ENCODE results near the gene KRT222.

KRT222 gene

GRCh38 chr17:40625311-40625710, 39.7 kb downstream of the KRT222 start:
- H3K4me1 ChIP-seq (ENCODE audit: control insufficient read depth, insufficient read depth, low read length): no peaks in the 10 kb centered on the region
- no peak for DNase-seq (ENCODE audit: low read depth)
- H3K27me3 ChIP-seq (replicated peaks; ENCODE audit: control insufficient read depth, insufficient read depth, low read length): no peaks in the 10 kb centered on the region
- H3K9ac ChIP-seq (ENCODE audit: low read length): no peak overlapping the region
- H3K9me3 ChIP-seq (ENCODE audit: control insufficient read depth, low read length): no peaks in the 10 kb centered on the region
- H3K36me3 ChIP-seq (ENCODE audit: control insufficient read depth, insufficient read depth, low read length, severe bottlenecking): peaks cover 32% of the 10 kb centered on the region
- no peak overlapping the region for H3K4me3 ChIP-seq (ENCODE audit: low read length)

DNA sequence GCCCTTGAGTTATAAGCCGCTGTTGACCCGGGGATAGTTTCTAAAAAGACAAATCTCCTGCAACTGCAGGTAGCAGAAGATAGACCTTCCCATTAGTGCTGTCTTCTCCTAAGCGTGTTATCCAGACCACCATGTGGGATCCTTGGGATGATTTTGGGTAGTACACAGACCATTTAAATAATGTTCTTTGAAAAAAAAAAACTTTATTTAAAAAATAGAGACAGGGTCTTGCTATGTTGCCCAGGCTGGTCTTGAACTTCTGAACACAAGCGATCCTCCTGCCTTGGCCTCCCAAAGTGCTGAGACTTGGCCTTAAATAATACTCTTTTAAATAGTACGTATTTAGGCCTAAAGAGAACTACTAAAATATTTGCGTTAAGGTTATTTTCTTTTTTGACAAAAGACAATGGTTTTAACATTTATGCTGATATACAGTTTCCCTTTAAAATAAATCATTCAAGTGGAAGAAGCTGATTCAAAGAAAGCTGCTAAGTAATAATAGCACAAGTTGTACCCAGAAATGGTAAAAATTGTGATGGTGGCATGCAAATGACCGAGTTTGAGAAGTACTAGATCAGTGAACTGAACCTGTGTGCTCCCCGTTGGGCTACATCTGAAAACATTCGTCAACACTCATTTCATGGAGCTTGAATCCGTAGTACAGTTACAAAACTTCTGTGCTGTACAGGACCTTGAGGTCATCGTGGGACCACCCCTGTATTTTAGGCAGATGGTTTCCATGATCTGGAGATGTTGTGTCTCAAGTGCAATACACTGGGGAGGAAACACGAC, 41.4 kb downstream of the KRT222 start:
- no peak for DNase-seq (ENCODE audit: low read depth)
- H3K4me3 ChIP-seq (ENCODE audit: low read length): no peak overlapping the region
- peaks cover 15% of the 10 kb centered on the region for H3K36me3 ChIP-seq (ENCODE audit: control insufficient read depth, insufficient read depth, low read length, severe bottlenecking)
- no peaks in the 10 kb centered on the region for H3K9me3 ChIP-seq (ENCODE audit: control insufficient read depth, low read length)
- no peaks in the 10 kb centered on the region for H3K4me1 ChIP-seq (ENCODE audit: control insufficient read depth, insufficient read depth, low read length)
- peaks cover 5% of the 10 kb centered on the region for H3K27me3 ChIP-seq (replicated peaks; ENCODE audit: control insufficient read depth, insufficient read depth, low read length)
- H3K9ac ChIP-seq (ENCODE audit: low read length): no peak overlapping the region

GRCh38 chr17:40622509-40622928, 42.5 kb downstream of the KRT222 start:
- H3K4me1 ChIP-seq (ENCODE audit: control insufficient read depth, insufficient read depth, low read length): peaks cover 6% of the 10 kb centered on the region
- no peak for DNase-seq (ENCODE audit: low read depth)
- peaks cover 5% of the 10 kb centered on the region for H3K27me3 ChIP-seq (replicated peaks; ENCODE audit: control insufficient read depth, insufficient read depth, low read length)
- no peak overlapping the region for H3K4me3 ChIP-seq (ENCODE audit: low read length)
- peaks cover 5% of the 10 kb centered on the region for H3K36me3 ChIP-seq (ENCODE audit: control insufficient read depth, insufficient read depth, low read length, severe bottlenecking)
- H3K9me3 ChIP-seq (ENCODE audit: control insufficient read depth, low read length): no peaks in the 10 kb centered on the region
- H3K9ac ChIP-seq (ENCODE audit: low read length): no peak overlapping the region

DNA sequence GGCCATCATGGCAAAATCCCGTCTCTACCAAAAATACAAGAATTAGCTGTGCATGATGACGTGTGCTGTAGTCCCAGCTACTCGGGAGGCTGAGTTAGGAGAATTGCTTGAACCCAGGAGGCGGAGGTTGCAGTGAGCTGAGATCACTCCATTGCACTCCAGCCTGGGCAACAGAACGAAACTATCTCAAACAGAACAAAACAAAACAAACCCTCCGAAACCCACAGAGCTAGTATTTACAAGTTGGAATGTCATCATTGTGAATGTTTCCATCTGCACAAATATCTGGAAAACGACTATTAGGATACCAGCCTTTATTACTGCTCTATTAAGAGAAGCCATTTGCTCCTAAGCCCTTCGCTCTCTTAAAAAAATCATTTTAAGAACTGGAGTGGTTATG, 43.4 kb downstream of the KRT222 start:
- Histone ChIP-seq H3K9me3 (ENCODE audit: control insufficient read depth, low read length) (no peaks in the 10 kb centered on the region), H3K36me3 (ENCODE audit: control insufficient read depth, insufficient read depth, low read length, severe bottlenecking) (no peaks in the 10 kb centered on the region), H3K4me3 (ENCODE audit: low read length) (no peak overlapping the region), H3K9ac (ENCODE audit: low read length) (peak overlapping the region; percentile 6), H3K27me3 (replicated peaks; ENCODE audit: control insufficient read depth, insufficient read depth, low read length) (peaks cover 11% of the 10 kb centered on the region), H3K4me1 (ENCODE audit: control insufficient read depth, insufficient read depth, low read length) (peaks cover 8% of the 10 kb centered on the region)
- DNase-seq (ENCODE audit: low read depth): no peak

DNA sequence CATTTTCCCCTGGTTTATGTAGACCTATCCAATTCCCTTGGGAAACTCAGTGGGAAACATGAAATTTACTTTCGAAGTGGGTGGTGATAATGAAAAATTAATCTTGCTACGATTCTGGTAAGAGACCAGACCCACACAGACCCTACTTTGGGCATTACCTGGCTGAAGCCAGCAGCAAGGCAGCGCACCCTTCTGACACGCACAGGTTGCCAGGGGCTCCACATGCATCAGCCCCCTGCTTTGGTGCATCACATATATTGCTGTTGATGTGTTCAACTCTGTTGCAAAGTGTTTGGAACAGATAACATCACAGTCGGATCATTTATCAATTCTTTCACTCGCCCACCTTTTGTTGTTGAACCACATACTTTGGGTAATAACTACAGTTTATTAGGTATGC, 44.0 kb downstream of the KRT222 start:
- Histone ChIP-seq H3K4me1 (ENCODE audit: control insufficient read depth, insufficient read depth, low read length) (peaks cover 8% of the 10 kb centered on the region), H3K9me3 (ENCODE audit: control insufficient read depth, low read length) (no peaks in the 10 kb centered on the region), H3K27me3 (replicated peaks; ENCODE audit: control insufficient read depth, insufficient read depth, low read length) (peaks cover 11% of the 10 kb centered on the region), H3K4me3 (ENCODE audit: low read length) (no peak overlapping the region), H3K9ac (ENCODE audit: low read length) (no peak overlapping the region), H3K36me3 (ENCODE audit: control insufficient read depth, insufficient read depth, low read length, severe bottlenecking) (no peaks in the 10 kb centered on the region)
- no peak for DNase-seq (ENCODE audit: low read depth)

- H3K27me3 ChIP-seq (replicated peaks; ENCODE audit: control insufficient read depth, insufficient read depth, low read length): peaks cover 11% of the 10 kb centered on the region
- peaks cover 8% of the 10 kb centered on the region for H3K4me1 ChIP-seq (ENCODE audit: control insufficient read depth, insufficient read depth, low read length)
- no peaks in the 10 kb centered on the region for H3K36me3 ChIP-seq (ENCODE audit: control insufficient read depth, insufficient read depth, low read length, severe bottlenecking)
- H3K9ac ChIP-seq (ENCODE audit: low read length): no peak overlapping the region
- no peak overlapping the region for H3K4me3 ChIP-seq (ENCODE audit: low read length)
- no peaks in the 10 kb centered on the region for H3K9me3 ChIP-seq (ENCODE audit: control insufficient read depth, low read length)
- DNase-seq (ENCODE audit: low read depth): no peak
Observed at GRCh38 chr17:40618754-40619625, 46.0 kb downstream of the KRT222 start.

GRCh38 chr17:40617678-40618240, 47.2 kb downstream of the KRT222 start:
- no peak for DNase-seq (ENCODE audit: low read depth)
- Histone ChIP-seq H3K9me3 (ENCODE audit: control insufficient read depth, low read length) (no peaks in the 10 kb centered on the region), H3K4me3 (ENCODE audit: low read length) (no peak overlapping the region), H3K36me3 (ENCODE audit: control insufficient read depth, insufficient read depth, low read length, severe bottlenecking) (no peaks in the 10 kb centered on the region), H3K9ac (ENCODE audit: low read length) (no peak overlapping the region), H3K4me1 (ENCODE audit: control insufficient read depth, insufficient read depth, low read length) (peaks cover 8% of the 10 kb centered on the region), H3K27me3 (replicated peaks; ENCODE audit: control insufficient read depth, insufficient read depth, low read length) (peaks cover 11% of the 10 kb centered on the region)

DNA sequence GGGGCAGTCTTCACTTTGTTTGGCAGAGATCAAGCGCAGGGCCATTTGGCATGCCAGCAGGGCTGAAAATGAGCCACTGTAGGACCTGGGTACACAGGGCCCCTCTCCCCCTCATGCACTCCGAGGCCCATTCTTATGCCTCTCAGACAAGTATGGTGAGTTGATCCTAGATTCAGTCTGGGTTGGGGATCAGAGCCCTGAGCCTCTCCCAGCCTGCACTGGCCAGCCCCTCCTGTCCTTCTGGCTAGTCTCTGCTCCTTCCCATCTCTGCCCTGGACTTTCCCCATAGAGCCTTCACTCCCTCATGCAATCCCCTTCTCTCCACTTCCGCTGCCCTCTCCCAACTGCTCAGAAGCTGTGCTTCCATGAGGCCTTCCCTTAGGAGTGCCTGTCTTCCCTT, 48.4 kb downstream of the KRT222 start:
- H3K9ac ChIP-seq (ENCODE audit: low read length): no peak overlapping the region
- no peaks in the 10 kb centered on the region for H3K36me3 ChIP-seq (ENCODE audit: control insufficient read depth, insufficient read depth, low read length, severe bottlenecking)
- no peak overlapping the region for H3K4me3 ChIP-seq (ENCODE audit: low read length)
- H3K9me3 ChIP-seq (ENCODE audit: control insufficient read depth, low read length): no peaks in the 10 kb centered on the region
- peaks cover 11% of the 10 kb centered on the region for H3K27me3 ChIP-seq (replicated peaks; ENCODE audit: control insufficient read depth, insufficient read depth, low read length)
- no peak for DNase-seq (ENCODE audit: low read depth)
- peaks cover 8% of the 10 kb centered on the region for H3K4me1 ChIP-seq (ENCODE audit: control insufficient read depth, insufficient read depth, low read length)

- no peak for DNase-seq (ENCODE audit: low read depth)
- Histone ChIP-seq H3K9me3 (ENCODE audit: control insufficient read depth, low read length) (no peaks in the 10 kb centered on the region), H3K27me3 (replicated peaks; ENCODE audit: control insufficient read depth, insufficient read depth, low read length) (peaks cover 11% of the 10 kb centered on the region), H3K36me3 (ENCODE audit: control insufficient read depth, insufficient read depth, low read length, severe bottlenecking) (no peaks in the 10 kb centered on the region), H3K4me1 (ENCODE audit: control insufficient read depth, insufficient read depth, low read length) (peaks cover 8% of the 10 kb centered on the region), H3K9ac (ENCODE audit: low read length) (no peak overlapping the region), H3K4me3 (ENCODE audit: low read length) (no peak overlapping the region)
Observed at GRCh38 chr17:40615841-40616476, 49.0 kb downstream of the KRT222 start.

GRCh38 chr17:40615068-40615840, 49.7 kb downstream of the KRT222 start:
- no peak overlapping the region for H3K4me3 ChIP-seq (ENCODE audit: low read length)
- H3K9me3 ChIP-seq (ENCODE audit: control insufficient read depth, low read length): no peaks in the 10 kb centered on the region
- peaks cover 8% of the 10 kb centered on the region for H3K4me1 ChIP-seq (ENCODE audit: control insufficient read depth, insufficient read depth, low read length)
- no peaks in the 10 kb centered on the region for H3K36me3 ChIP-seq (ENCODE audit: control insufficient read depth, insufficient read depth, low read length, severe bottlenecking)
- no peak for DNase-seq (ENCODE audit: low read depth)
- no peak overlapping the region for H3K9ac ChIP-seq (ENCODE audit: low read length)
- H3K27me3 ChIP-seq (replicated peaks; ENCODE audit: control insufficient read depth, insufficient read depth, low read length): peaks cover 11% of the 10 kb centered on the region
